HUES48 (cell line): ENCODE results near the gene ERG.

ENCODE experiments used
- H3K27ac ChIP-seq: one replicate; pipeline ENCODE4 v1.7.0; 2013; ENCODE audit warnings: low read depth, low read length, inconsistent platforms
- H3K27me3 ChIP-seq: 2 replicates; pipeline ENCODE4 v1.6.1; 2013; ENCODE audit warnings: mild to moderate bottlenecking, low read length; ENCODE audit not compliant: control insufficient read depth, insufficient read depth
- H3K36me3 ChIP-seq: 2 replicates; pipeline ENCODE4 v1.6.1; 2013; ENCODE audit warnings: low read length; ENCODE audit not compliant: control insufficient read depth, insufficient read depth
- H3K4me1 ChIP-seq: 2 replicates; pipeline ENCODE4 v1.6.1; 2013; ENCODE audit warnings: mild to moderate bottlenecking, low read length; ENCODE audit not compliant: control insufficient read depth, insufficient read depth
- H3K4me3 ChIP-seq: 2 replicates; pipeline ENCODE4 v1.5.1; 2013; ENCODE audit warnings: mild to moderate bottlenecking, low read depth, low read length
- H3K9ac ChIP-seq: 2 replicates; pipeline ENCODE4 v1.6.1; 2013; ENCODE audit warnings: mild to moderate bottlenecking, low read depth, low read length, moderate library complexity
- H3K9me3 ChIP-seq: 2 replicates; pipeline ENCODE4 v1.6.1; 2013; ENCODE audit warnings: low read length; ENCODE audit not compliant: control insufficient read depth, insufficient read depth

Gene ERG

GRCh38 chr21:38416791-38417190 is 81.5 kb downstream of the ERG start:
- Histone ChIP-seq H3K36me3 (no peaks in the 10 kb centered on the region), H3K9me3 (no peaks in the 10 kb centered on the region), H3K4me3 (no peak overlapping the region), H3K4me1 (peaks cover 13% of the 10 kb centered on the region), H3K27ac (no peak overlapping the region), H3K27me3 (no peaks in the 10 kb centered on the region), H3K9ac (no peak overlapping the region)

GRCh38 chr21:38413958-38414548 is 84.2 kb downstream of the ERG start:
- H3K36me3 ChIP-seq, result no peaks in the 10 kb centered on the region

GRCh38 chr21:38410466-38410865 is 87.8 kb downstream of the ERG start:
- no peak overlapping the region for H3K27ac ChIP-seq
- H3K4me3 ChIP-seq, result no peak overlapping the region
- H3K9ac ChIP-seq, result no peak overlapping the region

More at GRCh38 chr21:38413958-38414548, 84.2 kb downstream of the ERG start:
- Histone ChIP-seq H3K4me3 (no peak overlapping the region), H3K27ac (no peak overlapping the region), H3K27me3 (no peaks in the 10 kb centered on the region), H3K9ac (no peak overlapping the region), H3K9me3 (no peaks in the 10 kb centered on the region), H3K4me1 (peaks cover 20% of the 10 kb centered on the region)

GRCh38 chr21:38409907-38410306 is 88.4 kb downstream of the ERG start:
- Histone ChIP-seq H3K9me3 (no peaks in the 10 kb centered on the region; the same call in 1 of the 2 replicates), H3K27me3 (no peaks in the 10 kb centered on the region), H3K4me1 (peaks cover 20% of the 10 kb centered on the region), H3K4me3 (no peak overlapping the region), H3K36me3 (no peaks in the 10 kb centered on the region), H3K9ac (no peak overlapping the region), H3K27ac (no peak overlapping the region)

More at GRCh38 chr21:38410466-38410865, 87.8 kb downstream of the ERG start:
- peaks cover 20% of the 10 kb centered on the region for H3K4me1 ChIP-seq
- no peaks in the 10 kb centered on the region for H3K27me3 ChIP-seq
- H3K36me3 ChIP-seq, result no peaks in the 10 kb centered on the region
- no peaks in the 10 kb centered on the region; the same call in 1 of the 2 replicates for H3K9me3 ChIP-seq

GRCh38 chr21:38404177-38404576 is 94.1 kb downstream of the ERG start:
- no peak overlapping the region for H3K4me3 ChIP-seq
- H3K4me1 ChIP-seq, result peaks cover 5% of the 10 kb centered on the region; the same call in 1 of the 2 replicates
- no peaks in the 10 kb centered on the region for H3K36me3 ChIP-seq
- H3K9me3 ChIP-seq, result no peaks in the 10 kb centered on the region; the same call in 1 of the 2 replicates
- H3K27ac ChIP-seq, result no peak overlapping the region
- H3K27me3 ChIP-seq, result no peaks in the 10 kb centered on the region
- H3K9ac ChIP-seq, result no peak overlapping the region

GRCh38 chr21:38402795-38403194 is 95.5 kb downstream of the ERG start:
- H3K4me3 ChIP-seq, result no peak overlapping the region
- no peaks in the 10 kb centered on the region for H3K36me3 ChIP-seq
- H3K4me1 ChIP-seq, result peaks cover 5% of the 10 kb centered on the region; the same call in 1 of the 2 replicates
- no peaks in the 10 kb centered on the region for H3K27me3 ChIP-seq
- H3K9me3 ChIP-seq, result no peaks in the 10 kb centered on the region
- H3K27ac ChIP-seq, result no peak overlapping the region
- no peak overlapping the region for H3K9ac ChIP-seq

GRCh38 chr21:38402291-38402690 is 96.0 kb downstream of the ERG start:
- Histone ChIP-seq H3K9ac (no peak overlapping the region), H3K4me3 (no peak overlapping the region), H3K36me3 (no peaks in the 10 kb centered on the region), H3K9me3 (no peaks in the 10 kb centered on the region), H3K4me1 (peaks cover 5% of the 10 kb centered on the region; the same call in 1 of the 2 replicates), H3K27ac (no peak overlapping the region), H3K27me3 (no peaks in the 10 kb centered on the region)

- H3K4me1 ChIP-seq, result peaks cover 5% of the 10 kb centered on the region; the same call in 1 of the 2 replicates
- no peak overlapping the region for H3K4me3 ChIP-seq
- no peak overlapping the region for H3K9ac ChIP-seq
- no peaks in the 10 kb centered on the region for H3K9me3 ChIP-seq
- no peaks in the 10 kb centered on the region for H3K27me3 ChIP-seq
- H3K36me3 ChIP-seq, result no peaks in the 10 kb centered on the region
- H3K27ac ChIP-seq, result no peak overlapping the region
Measured at GRCh38 chr21:38401191-38401926, 96.9 kb downstream of the ERG start.

- Histone ChIP-seq H3K9me3 (no peaks in the 10 kb centered on the region), H3K27me3 (no peaks in the 10 kb centered on the region), H3K9ac (no peak overlapping the region), H3K4me3 (no peak overlapping the region), H3K36me3 (no peaks in the 10 kb centered on the region), H3K4me1 (peaks cover 5% of the 10 kb centered on the region; the same call in 1 of the 2 replicates), H3K27ac (no peak overlapping the region)
Measured at GRCh38 chr21:38400195-38400919, 97.9 kb downstream of the ERG start.

- Histone ChIP-seq H3K4me1 (peaks cover 5% of the 10 kb centered on the region; the same call in 1 of the 2 replicates), H3K9ac (no peak overlapping the region), H3K4me3 (no peak overlapping the region), H3K9me3 (no peaks in the 10 kb centered on the region), H3K27ac (no peak overlapping the region), H3K27me3 (no peaks in the 10 kb centered on the region), H3K36me3 (no peaks in the 10 kb centered on the region)
Measured at GRCh38 chr21:38399103-38399502, 99.2 kb downstream of the ERG start.

GRCh38 chr21:38396325-38396724 is 102.0 kb downstream of the ERG start:
- H3K27me3 ChIP-seq, result no peaks in the 10 kb centered on the region
- H3K4me1 ChIP-seq, result peaks cover 9% of the 10 kb centered on the region; the same call in 1 of the 2 replicates
- H3K9me3 ChIP-seq, result no peaks in the 10 kb centered on the region
- no peak overlapping the region for H3K27ac ChIP-seq
- H3K9ac ChIP-seq, result no peak overlapping the region
- no peaks in the 10 kb centered on the region for H3K36me3 ChIP-seq
- H3K4me3 ChIP-seq, result no peak overlapping the region
